ENCODE measurements around the gene RPL27. TPM values are rescaled to one million over a fixed set of nuclear protein-coding genes. Genes with fewer than 3 reads are reported as not detected.

RPL27 gene
- total and polyA plus RNA-seq, 2 donors (not counting 3 experiments of a cell fraction or from before 2014, with no cell fraction given) = 1,014 to 2,467 TPM

DNA sequence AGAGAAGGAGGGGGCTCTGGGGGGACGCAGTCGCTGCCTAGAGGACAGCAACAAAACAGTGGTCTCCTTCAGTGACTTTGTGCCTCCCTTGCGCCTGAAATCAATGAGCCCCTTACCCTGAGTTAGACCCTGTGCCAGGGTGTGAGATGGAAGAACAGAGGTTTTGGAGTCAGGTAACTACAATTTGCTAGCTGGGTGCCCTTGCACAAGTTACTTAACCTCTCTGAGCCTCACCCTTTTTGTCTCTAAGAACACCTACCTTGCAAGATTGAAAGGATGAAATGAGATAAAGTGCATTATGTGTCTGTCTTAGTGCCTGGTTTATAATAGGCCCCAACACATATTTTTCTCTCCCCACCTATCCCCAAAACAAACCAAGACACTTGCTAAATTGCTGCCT is 36.7 kb downstream of the RPL27 start:
- BruUV-seq (replicated peaks) = no TSS peak
- H3K9ac ChIP-seq (replicated peaks; ENCODE audit: extremely low read depth, insufficient read depth, low read length) = no peak overlapping the region
- DNase-seq (ENCODE audit: low read depth, low spot score) = no peak
- ChIA-PET CTCF (no interaction called here), POLR2A (no interaction called here)
- no peak overlapping the region for H3K4me2 ChIP-seq (ENCODE audit: insufficient read depth, low read length)
- no peak for FAIRE-seq
- TF ChIP-seq GATA2 (IDR thresholded peaks at IDR 0.05; ENCODE audit: insufficient read depth, insufficient read length, low read depth, low read length) (no peak), MAX (IDR thresholded peaks at IDR 0.05; ENCODE audit: insufficient read depth, insufficient read length) (no peak), JUN (IDR thresholded peaks at IDR 0.05; ENCODE audit: borderline replicate concordance, insufficient read depth, insufficient read length, low read depth) (no peak), MYC (IDR thresholded peaks at IDR 0.05; ENCODE audit: low read depth, low read length) (no peak), EZH2 (IDR thresholded peaks at IDR 0.05; ENCODE audit: borderline replicate concordance, low read depth, low read length, severe bottlenecking) (no peak), CTCF (IDR thresholded peaks at IDR 0.05; ENCODE audit: extremely low read depth in 1 of 2, insufficient read depth in 1 of 2, low read depth in 1 of 2, low read length in 2 of 2) (no peak), POLR2A (IDR thresholded peaks at IDR 0.05; ENCODE audit: low read depth, low read length) (no peak), FOS (IDR thresholded peaks at IDR 0.05; ENCODE audit: borderline replicate concordance, insufficient read depth, low read length) (no peak), POLR2AphosphoS5 (IDR thresholded peaks at IDR 0.05; ENCODE audit: insufficient read depth, low read depth, low read length) (no peak)
- H2AFZ ChIP-seq (ENCODE audit: low read depth, low read length) = no peak overlapping the region
- dilution Hi-C loops (cut with MboI; ENCODE audit: extremely low pct_ligation_motif_present, low sequenced_read_pairs) (no loop called here), intact Hi-C loops (cut with micrococcal nuclease) (no loop called here)
- no peaks in the 10 kb centered on the region for H3K36me3 ChIP-seq (ENCODE audit: control insufficient read depth in 2 of 2, extremely low read depth in 1 of 2, insufficient read depth in 2 of 2, low read length in 2 of 2)
- no peaks in the 10 kb centered on the region for H3K4me1 ChIP-seq (ENCODE audit: control insufficient read depth, extremely low read depth, insufficient read depth, low read length)
- no peaks in the 10 kb centered on the region for H3K9me1 ChIP-seq (replicated peaks; ENCODE audit: control insufficient read depth, extremely low read depth, insufficient read depth, low read length)
- H3K27ac ChIP-seq (ENCODE audit: insufficient read depth, low read depth, low read length) = no peak overlapping the region
- H4K20me1 ChIP-seq (replicated peaks; ENCODE audit: control insufficient read depth, extremely low read depth, insufficient read depth, low read length) = no peaks in the 10 kb centered on the region
- peaks cover 0 to 1% of the 10 kb centered on the region in 2 experiments for H3K27me3 ChIP-seq (ENCODE audit: control insufficient read depth in 2 of 2, insufficient read depth in 2 of 2, low read length in 2 of 2)
- no peaks in the 10 kb centered on the region for H3K79me2 ChIP-seq (ENCODE audit: control insufficient read depth, insufficient read depth, low read length)
- H3K4me3 ChIP-seq (replicated peaks in 1 of 3; ENCODE audit: insufficient read depth in 1 of 3, low read depth in 1 of 3, low read length in 3 of 3) = no peak overlapping the region
- no peaks in the 10 kb centered on the region for H3K9me3 ChIP-seq (replicated peaks; ENCODE audit: control insufficient read depth, insufficient read depth, low read length)

Measured in endothelial cell of umbilical vein (primary cell).